Measurements from ENCODE around the gene CYB561A3.

The CYB561A3 gene

GRCh38 chr11:61315260-61315659, 46.4 kb downstream of the CYB561A3 start:
- no peak for DNase-seq

- no peak for DNase-seq
Measured at GRCh38 chr11:61310749-61311148, 50.9 kb downstream of the CYB561A3 start.

GRCh38 chr11:61309739-61310138, 51.9 kb downstream of the CYB561A3 start:
- DNase-seq: no peak

- no peak for DNase-seq
Measured at GRCh38 chr11:61309141-61309540, 52.5 kb downstream of the CYB561A3 start.

- DNase-seq: no peak
Measured at GRCh38 chr11:61307354-61307753, 54.3 kb downstream of the CYB561A3 start.

- DNase-seq: no peak
Measured at GRCh38 chr11:61306221-61306620, 55.5 kb downstream of the CYB561A3 start.

GRCh38 chr11:61305417-61305816, 56.3 kb downstream of the CYB561A3 start:
- no peak for DNase-seq

- DNase-seq: no peak
Measured at GRCh38 chr11:61303725-61304124, 58.0 kb downstream of the CYB561A3 start.

- DNase-seq: no peak
Measured at GRCh38 chr11:61302550-61302949, 59.1 kb downstream of the CYB561A3 start.

Measured in NCI-H510A treated with DMSO at 0.1 percent for 48 hours (cell line).